NCI-H345 treated with DMSO at 0.1 percent for 48 hours (cell line): Measurements from ENCODE around the gene DDX3X.
"Not testable (repeated sequence)": the region's sequence is repeated elsewhere in the genome, so short reads cannot be mapped to it uniquely, and the experiment has no call there.

Source experiments
- DNase-seq: peaks from one replicate; lab custom pipeline; 2025; ENCODE audit not compliant: unreplicated experiment; lab: John Stamatoyannopoulos, UW

The DDX3X gene

GRCh38 chrX:41333744-41334362, at the start of gene DDX3X:
DDX3X (plus strand) TSS chrX:41334162; CDS start chrX:41334253, 91 bp downstream.
- DNase-seq: peak; percentile 89

- DNase-seq: not testable (repeated sequence)
Observed at GRCh38 chrX:41285928-41286327, 48.0 kb upstream of the DDX3X start.

- DNase-seq: no peak
Observed at GRCh38 chrX:41288641-41289040, 45.3 kb upstream of the DDX3X start.

- no peak for DNase-seq
Observed at GRCh38 chrX:41289095-41289494, 44.9 kb upstream of the DDX3X start.

GRCh38 chrX:41291309-41291708, 42.7 kb upstream of the DDX3X start:
- no peak for DNase-seq

GRCh38 chrX:41293269-41293668, 40.7 kb upstream of the DDX3X start:
- DNase-seq: no peak

- DNase-seq: no peak
Observed at GRCh38 chrX:41300758-41301437, 33.1 kb upstream of the DDX3X start.

GRCh38 chrX:41301438-41301824, 32.5 kb upstream of the DDX3X start:
- no peak for DNase-seq

- no peak for DNase-seq
Observed at GRCh38 chrX:41302370-41302769, 31.6 kb upstream of the DDX3X start.

GRCh38 chrX:41303013-41303412, 30.9 kb upstream of the DDX3X start:
- no peak for DNase-seq

- no peak for DNase-seq
Observed at GRCh38 chrX:41304178-41304577, 29.8 kb upstream of the DDX3X start.

GRCh38 chrX:41308884-41309647, 24.9 kb upstream of the DDX3X start:
- no peak for DNase-seq

- no peak for DNase-seq
Observed at GRCh38 chrX:41312786-41313185, 21.2 kb upstream of the DDX3X start.

GRCh38 chrX:41313419-41313818, 20.5 kb upstream of the DDX3X start:
- DNase-seq: no peak

- DNase-seq: no peak
Observed at GRCh38 chrX:41314204-41314603, 19.8 kb upstream of the DDX3X start.

GRCh38 chrX:41314881-41315280, 19.1 kb upstream of the DDX3X start:
- no peak for DNase-seq

- not testable (repeated sequence) for DNase-seq
Observed at GRCh38 chrX:41316266-41316665, 17.7 kb upstream of the DDX3X start.

- DNase-seq: no peak
Observed at GRCh38 chrX:41317477-41318208, 16.3 kb upstream of the DDX3X start.

GRCh38 chrX:41320393-41320792, 13.6 kb upstream of the DDX3X start:
- DNase-seq: no peak

- DNase-seq: no peak
Observed at GRCh38 chrX:41322821-41323603, 10.9 kb upstream of the DDX3X start.

GRCh38 chrX:41326431-41326830, 7.5 kb upstream of the DDX3X start:
- DNase-seq: no peak
